HepG2 (cell line): ENCODE results near the gene GARIN3.

Experiments used
- ESRRA ChIP-seq: sonication (generic); formaldehyde crosslinking; IDR thresholded peaks from 2 replicates; pipeline ENCODE4 v1.5.1; 2020; ENCODE audit warnings: mild to moderate bottlenecking, low read depth, missing genetic modification reagents
- KDM1A ChIP-seq: IDR thresholded peaks from 2 replicates; pipeline ENCODE4 v1.6.1; 2016; ENCODE audit warnings: missing compliant biosample characterization
- KDM5A ChIP-seq: fragments of 200-600 bp; sonication (generic); IDR thresholded peaks from 2 replicates; pipeline ENCODE4 v1.7.0; 2018; ENCODE audit warnings: antibody characterized with exemption, mild to moderate bottlenecking, low read length, borderline replicate concordance
- KLF16 ChIP-seq, 2 experiments: sonication (generic) in 1 of 2; formaldehyde crosslinking in 1 of 2; IDR thresholded peaks; 2 replicates each; pipeline versions ENCODE4 v1.6.1 to v1.8.0; 2016 to 2023; ENCODE audit warnings: missing genetic modification reagents in 2 of 2, missing compliant biosample characterization in 1 of 2
- RBFOX2 ChIP-seq: fragments of 200-400 bp; formaldehyde crosslinking; IDR thresholded peaks from 2 replicates; pipeline ENCODE4 v1.6.1; 2017; ENCODE audit warnings: low read depth, mild to moderate bottlenecking, low read length
- SNAI1 ChIP-seq: sonication (generic); formaldehyde crosslinking; IDR thresholded peaks from 2 replicates; pipeline ENCODE4 v1.5.0; 2020; ENCODE audit warnings: mild to moderate bottlenecking, missing genetic modification reagents, borderline replicate concordance
- TP53 ChIP-seq: sonication (generic); formaldehyde crosslinking; conservative IDR thresholded peaks from 2 replicates; pipeline ENCODE4 v1.4.0; 2020; ENCODE audit warnings: missing genetic modification reagents
- ZNF263 ChIP-seq: sonication (generic); formaldehyde crosslinking; IDR thresholded peaks from 2 replicates; pipeline ENCODE4 v1.4.0; 2020; ENCODE audit warnings: missing genetic modification reagents
- ZNF274 ChIP-seq: sonication (generic); formaldehyde crosslinking; IDR thresholded peaks from 2 replicates; pipeline ENCODE4 v1.5.1; 2020; ENCODE audit warnings: mild to moderate bottlenecking, missing genetic modification reagents
- ZNF446 ChIP-seq: sonication (generic); formaldehyde crosslinking; IDR thresholded peaks from 2 replicates; pipeline ENCODE4 v1.5.0; 2020; ENCODE audit warnings: mild to moderate bottlenecking, missing genetic modification reagents
- ZNF530 ChIP-seq: sonication (generic); formaldehyde crosslinking; IDR thresholded peaks from 2 replicates; pipeline ENCODE4 v1.5.0; 2020; ENCODE audit warnings: low read depth, mild to moderate bottlenecking, missing genetic modification reagents
- ZNF558 ChIP-seq: sonication (generic); formaldehyde crosslinking; IDR thresholded peaks from 2 replicates; pipeline ENCODE4 v1.9.0; 2022; ENCODE audit warnings: mild to moderate bottlenecking, missing genetic modification reagents, borderline replicate concordance
- TF ChIP-seq, protein P1 (sequence below): IDR thresholded peaks from 2 replicates; pipeline ENCODE4 v1.6.1; 2012; ENCODE audit warnings: inconsistent platforms

DNA sequence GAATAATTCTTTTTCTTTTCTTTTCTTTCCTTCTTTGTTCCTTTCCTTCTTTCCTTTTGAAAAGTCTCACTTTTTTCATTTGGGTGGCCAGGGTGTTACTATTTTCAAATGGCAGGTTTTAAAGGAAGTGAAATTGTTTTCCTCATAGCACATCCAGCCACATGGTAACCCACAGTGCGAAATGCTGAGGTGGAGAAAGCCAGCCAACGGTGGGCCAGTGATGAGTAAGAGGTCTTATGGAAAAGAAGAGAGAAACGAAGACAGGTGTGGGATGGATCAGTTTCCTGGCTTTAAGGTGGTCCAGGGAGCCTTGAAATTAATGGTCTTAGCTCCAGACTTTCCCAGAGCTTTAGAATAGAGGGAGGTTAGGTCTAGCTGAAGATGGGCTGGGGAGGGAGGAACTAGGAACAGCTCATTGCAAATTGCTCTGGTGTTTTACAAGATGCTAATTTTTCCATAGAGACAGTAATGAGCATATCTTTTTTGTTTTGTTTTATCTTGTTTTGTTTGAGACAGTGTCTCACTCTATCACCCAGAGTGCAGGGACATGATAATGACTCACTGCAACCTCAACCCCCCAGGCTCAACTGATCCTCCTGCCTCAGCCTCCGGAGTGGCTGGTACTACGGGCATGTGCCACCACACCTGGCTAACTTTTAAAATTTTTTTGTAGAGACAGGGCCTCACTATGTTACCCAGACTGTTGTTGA is 32.4 kb upstream of the GARIN3 start:
- TF ChIP-seq TP53 (CRISPR knock-in tag) (no peak), ESRRA (CRISPR knock-in tag) (no peak), ZNF263 (CRISPR knock-in tag) (no peak), KDM5A (no peak), KDM1A (CRISPR knock-in tag) (no peak), ZNF446 (CRISPR knock-in tag) (no peak), ZNF530 (no peak), SNAI1 (CRISPR knock-in tag) (no peak), KLF16 (CRISPR knock-in tag; IDR thresholded peaks at IDR 0.05) (no peak), RBFOX2 (no peak), ZNF558 (CRISPR knock-in tag) (no peak), ZNF274 (no peak)
- TF ChIP-seq, protein P1, sequence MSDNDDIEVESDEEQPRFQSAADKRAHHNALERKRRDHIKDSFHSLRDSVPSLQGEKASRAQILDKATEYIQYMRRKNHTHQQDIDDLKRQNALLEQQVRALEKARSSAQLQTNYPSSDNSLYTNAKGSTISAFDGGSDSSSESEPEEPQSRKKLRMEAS, result no peak
